Trophoblast cell (in vitro differentiated cells and primary cell): Measurements from ENCODE around the gene HNRNPA1.

Experiments used
- DNase-seq, 2 donors: peaks; one replicate each; pipeline ENCODE4 v3.0.0-alpha.2; 2016
- H2AFZ ChIP-seq: 2 replicates; pipeline ENCODE4 v1.6.1; 2013; ENCODE audit warnings: low read length, moderate library complexity, mild to moderate bottlenecking; ENCODE audit not compliant: insufficient read depth, poor library complexity
- H2AK5ac ChIP-seq: 2 replicates; pipeline ENCODE4 v1.6.1; 2013; ENCODE audit warnings: mild to moderate bottlenecking, low read length
- H2BK120ac ChIP-seq: 2 replicates; pipeline ENCODE4 v1.6.1; 2013; ENCODE audit warnings: low read length, mild to moderate bottlenecking, moderate library complexity; ENCODE audit not compliant: insufficient read depth, poor library complexity
- H2BK12ac ChIP-seq: 2 replicates; pipeline ENCODE4 v1.6.1; 2013; ENCODE audit warnings: mild to moderate bottlenecking, low read length, moderate library complexity
- H2BK5ac ChIP-seq: 2 replicates; pipeline ENCODE4 v1.6.1; 2013; ENCODE audit warnings: low read length, low read depth, moderate library complexity, mild to moderate bottlenecking; ENCODE audit not compliant: poor library complexity
- H3K14ac ChIP-seq: 2 replicates; pipeline ENCODE4 v1.6.1; 2013; ENCODE audit warnings: mild to moderate bottlenecking, low read length
- H3K18ac ChIP-seq: 2 replicates; pipeline ENCODE4 v1.6.1; 2013; ENCODE audit warnings: mild to moderate bottlenecking, low read length
- H3K23ac ChIP-seq: 2 replicates; pipeline ENCODE4 v1.6.1; 2013; ENCODE audit warnings: low read length
- H3K27ac ChIP-seq: 2 replicates; pipeline ENCODE4 v1.5.1; 2013; ENCODE audit warnings: low read depth, mild to moderate bottlenecking, inconsistent platforms, low read length, moderate library complexity
- H3K27me3 ChIP-seq: 2 replicates; pipeline ENCODE4 v1.6.1; 2013; ENCODE audit warnings: inconsistent platforms, mild to moderate bottlenecking, low read length, moderate library complexity; ENCODE audit not compliant: insufficient read depth
- H3K36me3 ChIP-seq, 2 experiments: 1 replicate in 1 of 2; 2 replicates in 1 of 2; pipeline ENCODE4 v1.6.1; 2013; ENCODE audit warnings: low read length in 2 of 2, mild to moderate bottlenecking in 2 of 2, moderate library complexity in 1 of 2; ENCODE audit not compliant: insufficient read depth in 2 of 2, control insufficient read depth in 1 of 2
- H3K4ac ChIP-seq: 2 replicates; pipeline ENCODE4 v1.6.1; 2013; ENCODE audit warnings: low read depth, mild to moderate bottlenecking, low read length, moderate library complexity
- H3K4me1 ChIP-seq, 2 experiments: 1 replicate in 1 of 2; 2 replicates in 1 of 2; pipeline ENCODE4 v1.6.1; 2013; ENCODE audit warnings: low read length in 2 of 2, mild to moderate bottlenecking in 2 of 2, moderate library complexity in 1 of 2; ENCODE audit not compliant: insufficient read depth in 2 of 2, control insufficient read depth in 1 of 2
- H3K4me2 ChIP-seq: 2 replicates; pipeline ENCODE4 v1.6.1; 2013; ENCODE audit warnings: inconsistent platforms, mild to moderate bottlenecking, low read length, moderate library complexity
- H3K4me3 ChIP-seq: 2 replicates; pipeline ENCODE4 v1.5.1; 2013; ENCODE audit warnings: mild to moderate bottlenecking, low read depth, low read length, inconsistent platforms
- H3K79me1 ChIP-seq: one replicate; pipeline ENCODE4 v1.6.1; 2013; ENCODE audit warnings: low read length
- H3K79me2 ChIP-seq: 2 replicates; pipeline ENCODE4 v1.6.1; 2013; ENCODE audit warnings: low read length, mild to moderate bottlenecking; ENCODE audit not compliant: control insufficient read depth, insufficient read depth, poor library complexity
- H3K9ac ChIP-seq: 2 replicates; pipeline ENCODE4 v1.6.1; 2013; ENCODE audit warnings: mild to moderate bottlenecking, low read length
- H3K9me3 ChIP-seq: 2 replicates; pipeline ENCODE4 v1.6.1; 2013; ENCODE audit warnings: low read depth, mild to moderate bottlenecking, control low read depth, inconsistent platforms, low read length; ENCODE audit not compliant: insufficient read depth
- H4K12ac ChIP-seq: 2 replicates; pipeline ENCODE4 v1.6.1; 2013; ENCODE audit warnings: low read depth, mild to moderate bottlenecking, low read length, moderate library complexity
- H4K8ac ChIP-seq: 2 replicates; pipeline ENCODE4 v1.6.1; 2013; ENCODE audit warnings: low read depth, mild to moderate bottlenecking, low read length, moderate library complexity
- H4K91ac ChIP-seq: one replicate; pipeline ENCODE4 v1.6.1; 2013; ENCODE audit warnings: low read depth, mild to moderate bottlenecking, low read length, moderate library complexity
- WGBS: extraction: QIAGEN DNeasy Blood & Tissue Kit; methylation state at CpG from one replicate; pipeline ENCODE4 v1.1.7; 2013; ENCODE audit warnings: missing lambda C conversion rate; ENCODE audit not compliant: insufficient read length, insufficient coverage; ENCODE audit errors: extremely low coverage; 5-methylcytosine and 5-hydroxymethylcytosine counted together

The HNRNPA1 gene

DNA sequence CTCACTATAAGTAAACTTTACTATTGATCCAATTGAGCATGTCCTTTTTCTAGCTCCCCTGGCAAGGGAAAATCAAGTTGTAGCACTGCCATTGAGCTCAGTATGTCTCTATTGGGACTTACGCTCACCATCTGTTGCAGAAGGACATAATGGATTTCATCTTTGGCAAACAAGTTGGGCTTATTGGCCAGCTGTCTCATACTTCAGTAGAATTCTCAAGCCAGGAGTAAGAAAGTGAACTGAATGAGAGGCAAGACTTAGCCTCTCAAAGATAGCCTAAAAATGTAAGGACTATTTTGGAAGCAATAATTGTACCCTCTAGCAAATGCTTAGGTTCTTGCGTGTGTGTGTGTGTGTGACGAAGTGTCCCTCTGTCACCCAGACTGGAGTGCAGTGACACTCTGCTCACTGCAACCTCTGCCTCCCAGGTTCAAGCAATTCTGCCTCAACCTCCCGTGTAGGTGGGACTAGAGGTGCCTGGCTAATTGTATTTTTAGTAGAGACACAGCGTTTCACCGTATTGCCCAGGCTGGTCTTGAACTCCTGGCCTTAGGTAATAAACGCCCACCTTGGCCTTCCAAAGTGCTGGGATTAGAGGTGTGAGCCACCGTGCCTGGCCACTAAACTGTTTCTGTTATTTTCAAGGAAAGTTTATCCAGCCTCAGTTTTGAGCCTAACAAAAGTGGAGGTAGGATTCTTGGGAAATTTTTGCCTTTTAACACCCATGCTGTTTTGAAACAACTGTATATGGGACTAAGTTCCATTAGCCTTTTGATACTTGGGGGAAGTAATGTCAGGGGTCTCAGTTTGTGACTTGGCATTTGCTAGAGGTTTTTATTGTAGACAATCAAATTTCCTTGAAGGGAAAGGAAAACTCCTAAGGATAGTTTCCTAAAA, 7.0 kb downstream of the HNRNPA1 start:
- no peaks in the 10 kb centered on the region for H3K79me1 ChIP-seq
- H3K4me3 ChIP-seq, result no peak overlapping the region
- no peak overlapping the region for H2AFZ ChIP-seq
- no peak overlapping the region for H4K12ac ChIP-seq
- H3K27ac ChIP-seq, result no peak overlapping the region
- no peak overlapping the region for H2BK120ac ChIP-seq
- no peaks in the 10 kb centered on the region for H3K79me2 ChIP-seq
- H4K8ac ChIP-seq, result no peak overlapping the region
- H3K14ac ChIP-seq, result no peak overlapping the region
- no peak overlapping the region for H3K4ac ChIP-seq
- no peak overlapping the region for H3K4me2 ChIP-seq
- H4K91ac ChIP-seq, result no peak overlapping the region
- no peaks in the 10 kb centered on the region for H3K27me3 ChIP-seq
- peaks cover 14 to 38% of the 10 kb centered on the region in 2 experiments for H3K36me3 ChIP-seq
- peak in 1 of 2 donors; percentile 24 for DNase-seq
- WGBS, result no CpG with 5 or more reads among the region's 8 CpGs
- H3K23ac ChIP-seq, result no peak overlapping the region
- H3K18ac ChIP-seq, result no peak overlapping the region
- H2BK5ac ChIP-seq, result no peak overlapping the region
- H3K4me1 ChIP-seq, result peaks cover 2 to 8% of the 10 kb centered on the region in 2 experiments
- no peaks in the 10 kb centered on the region for H3K9me3 ChIP-seq
- no peak overlapping the region for H2AK5ac ChIP-seq
- no peak overlapping the region for H3K9ac ChIP-seq
- H2BK12ac ChIP-seq, result no peak overlapping the region

DNA sequence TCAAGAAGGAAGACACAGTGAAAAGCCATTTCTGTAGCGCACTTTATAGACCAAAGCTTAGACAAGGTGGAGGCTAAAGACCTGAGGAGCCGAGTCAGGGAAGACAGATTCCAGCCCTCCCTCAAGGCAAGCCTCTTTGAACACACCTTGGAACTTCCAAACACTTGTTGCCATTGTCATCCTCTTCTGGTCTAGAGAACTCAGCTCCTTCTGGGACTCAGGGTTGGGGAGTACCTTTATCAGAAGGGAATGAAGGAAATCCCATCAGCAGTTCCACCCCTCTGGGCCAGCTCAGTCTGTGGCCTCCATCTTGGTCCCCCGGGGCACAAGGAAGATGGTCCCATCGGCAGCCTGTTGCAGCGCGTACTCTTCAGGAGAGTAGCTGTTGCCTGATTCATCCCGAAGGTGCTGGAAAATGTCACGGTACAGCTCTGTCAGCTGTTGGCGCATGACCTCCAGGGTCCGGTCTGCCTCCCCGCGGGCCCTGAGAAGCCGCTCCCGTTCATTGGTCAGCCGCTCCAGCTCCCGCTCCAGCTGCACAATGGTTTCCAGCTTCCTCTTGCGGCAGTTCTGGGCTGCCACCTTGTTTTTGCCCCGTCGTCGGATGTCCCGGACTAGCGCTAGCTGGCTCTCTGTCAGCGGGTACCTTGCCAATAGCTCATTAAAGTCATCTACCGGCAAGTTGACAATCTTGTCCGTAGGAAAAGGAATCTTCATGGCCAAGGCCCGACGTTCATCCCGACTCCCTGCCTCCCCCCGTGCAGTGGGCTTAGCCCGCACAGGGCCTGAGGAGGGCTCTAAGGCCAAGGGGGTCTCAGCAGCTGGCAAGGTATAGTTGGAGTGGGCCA, 11.8 kb downstream of the HNRNPA1 start:
- H3K36me3 ChIP-seq, result peaks cover 4 to 7% of the 10 kb centered on the region in 2 experiments
- H2BK5ac ChIP-seq, result no peak overlapping the region
- DNase-seq, result no peak
- H3K23ac ChIP-seq, result no peak overlapping the region
- no peak overlapping the region for H4K8ac ChIP-seq
- H3K79me1 ChIP-seq, result no peaks in the 10 kb centered on the region
- H3K4ac ChIP-seq, result no peak overlapping the region
- H3K4me2 ChIP-seq, result no peak overlapping the region
- H3K18ac ChIP-seq, result no peak overlapping the region
- no peak overlapping the region for H2AK5ac ChIP-seq
- no peak overlapping the region for H4K12ac ChIP-seq
- no peak overlapping the region for H3K27ac ChIP-seq
- H2AFZ ChIP-seq, result no peak overlapping the region
- no peak overlapping the region for H2BK12ac ChIP-seq
- no peak overlapping the region for H2BK120ac ChIP-seq
- H3K9ac ChIP-seq, result no peak overlapping the region
- no peaks in the 10 kb centered on the region for H3K4me1 ChIP-seq
- H3K14ac ChIP-seq, result no peak overlapping the region
- no peaks in the 10 kb centered on the region for H3K27me3 ChIP-seq
- WGBS, result no CpG with 5 or more reads among the region's 30 CpGs
- no peak overlapping the region for H3K4me3 ChIP-seq
- H4K91ac ChIP-seq, result no peak overlapping the region
- H3K79me2 ChIP-seq, result no peaks in the 10 kb centered on the region
- H3K9me3 ChIP-seq, result no peaks in the 10 kb centered on the region

DNA sequence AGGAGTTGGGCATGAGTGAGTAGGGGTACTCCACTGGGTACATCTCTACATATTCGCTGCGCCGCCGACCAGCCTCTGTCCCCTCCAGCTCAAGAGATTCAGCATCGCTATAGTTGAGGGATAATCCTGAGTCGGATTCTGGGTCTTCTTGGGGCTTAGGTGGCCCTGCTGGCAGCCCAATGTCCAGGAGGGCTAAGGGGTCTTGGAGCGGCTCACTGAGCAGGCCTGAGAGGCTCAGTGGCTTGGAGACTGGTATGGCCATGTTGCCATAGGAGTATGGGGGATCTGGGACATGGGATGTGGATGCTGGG, 12.4 kb downstream of the HNRNPA1 start:
- Histone ChIP-seq H3K9me3 (no peaks in the 10 kb centered on the region), H2AK5ac (no peak overlapping the region)
- WGBS, result no CpG with 5 or more reads among the region's 7 CpGs

DNA sequence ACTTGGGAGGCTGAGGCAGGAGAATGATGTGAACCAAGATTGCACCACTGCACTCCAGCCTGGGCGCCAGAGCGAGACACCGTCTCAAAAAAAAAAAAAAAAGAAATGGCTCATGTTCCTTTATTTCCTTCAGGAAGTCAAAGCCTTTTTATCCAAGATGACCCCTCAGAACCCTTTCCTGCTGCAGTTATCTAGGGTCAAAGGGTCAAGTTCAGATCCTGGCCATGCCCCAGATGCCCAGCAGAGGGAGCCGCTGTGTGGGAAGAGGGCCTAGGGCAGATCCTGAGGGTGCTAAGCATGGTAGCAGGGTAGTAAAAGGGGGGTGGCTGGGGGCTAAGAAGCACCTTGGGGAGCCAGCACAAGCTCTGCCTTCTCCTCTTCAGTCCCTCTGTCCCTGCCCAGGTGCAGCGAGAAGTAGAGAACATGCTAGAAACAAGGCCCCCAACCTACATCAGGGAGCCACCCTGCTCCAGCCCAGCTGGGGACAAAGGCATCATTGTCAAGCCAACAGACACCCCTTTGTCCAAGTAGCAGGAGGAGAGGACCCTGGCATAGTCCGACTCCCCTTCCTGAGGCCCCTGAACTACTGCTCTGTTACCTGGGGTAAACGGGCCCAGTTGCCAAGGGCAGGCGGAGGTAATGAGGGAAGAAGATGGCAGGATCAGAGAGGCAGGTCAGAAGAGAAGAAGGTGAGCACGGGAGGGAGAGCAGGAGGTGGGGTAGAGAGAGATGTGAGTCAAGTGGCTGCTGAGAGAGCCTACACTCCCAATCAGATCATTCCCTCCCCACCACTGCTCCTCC, 13.8 kb downstream of the HNRNPA1 start:
- no peak overlapping the region for H3K14ac ChIP-seq
- no peaks in the 10 kb centered on the region for H3K79me1 ChIP-seq
- H3K9me3 ChIP-seq, result no peaks in the 10 kb centered on the region
- no peak overlapping the region for H3K18ac ChIP-seq
- H2AFZ ChIP-seq, result no peak overlapping the region
- no peaks in the 10 kb centered on the region for H3K4me1 ChIP-seq
- no peak overlapping the region for H2BK120ac ChIP-seq
- no peak overlapping the region for H4K12ac ChIP-seq
- H2BK12ac ChIP-seq, result no peak overlapping the region
- DNase-seq, result peak in 1 of 2 donors; percentile 70
- no peak overlapping the region for H4K8ac ChIP-seq
- no peaks in the 10 kb centered on the region for H3K36me3 ChIP-seq
- H3K9ac ChIP-seq, result no peak overlapping the region
- no peak overlapping the region for H3K4me3 ChIP-seq
- no peak overlapping the region for H2BK5ac ChIP-seq
- no peak overlapping the region for H3K4me2 ChIP-seq
- H3K79me2 ChIP-seq, result no peaks in the 10 kb centered on the region
- H3K23ac ChIP-seq, result no peak overlapping the region
- no peak overlapping the region for H3K27ac ChIP-seq
- no peak overlapping the region for H3K4ac ChIP-seq
- no peaks in the 10 kb centered on the region for H3K27me3 ChIP-seq
- H4K91ac ChIP-seq, result no peak overlapping the region
- WGBS, result no CpG with 5 or more reads among the region's 9 CpGs
- no peak overlapping the region for H2AK5ac ChIP-seq

More for the DNA sequence above, 12.4 kb downstream of the HNRNPA1 start:
- Histone ChIP-seq H4K91ac (no peak overlapping the region), H3K79me1 (no peaks in the 10 kb centered on the region), H3K4me2 (no peak overlapping the region), H3K79me2 (no peaks in the 10 kb centered on the region), H3K27me3 (no peaks in the 10 kb centered on the region), H4K12ac (no peak overlapping the region), H3K27ac (no peak overlapping the region), H3K23ac (no peak overlapping the region), H3K14ac (no peak overlapping the region), H3K36me3 (peaks cover 0 to 2% of the 10 kb centered on the region in 2 experiments), H2BK12ac (no peak overlapping the region), H2BK5ac (no peak overlapping the region), H3K4me1 (no peaks in the 10 kb centered on the region), H3K18ac (no peak overlapping the region), H2BK120ac (no peak overlapping the region), H3K9ac (no peak overlapping the region), H3K4ac (no peak overlapping the region), H3K4me3 (no peak overlapping the region), H4K8ac (no peak overlapping the region), H2AFZ (no peak overlapping the region)
- no peak for DNase-seq
